Liver (tissue), 9 donors: ENCODE results near the gene FAM120C. TPM values are rescaled to one million over a fixed set of nuclear protein-coding genes. Genes with fewer than 3 reads are reported as not detected.

Experiments
- DNase-seq: peaks from one replicate; pipeline ENCODE4 v3.0.0-alpha.2; 2017; ENCODE audit warnings: low spot score
- H3K27ac ChIP-seq, 2 donors: one replicate each; pipeline ENCODE4 v1.7.0; 2013; ENCODE audit warnings: inconsistent platforms in 2 of 2, low read length in 2 of 2, control low read depth in 1 of 2, low read depth in 1 of 2, mild to moderate bottlenecking in 1 of 2
- H3K27me3 ChIP-seq, 4 donors: one replicate each; pipeline versions ENCODE4 v1.6.1 to v1.7.0; 2013; ENCODE audit warnings: low read length in 3 of 4, inconsistent platforms in 1 of 4, mild to moderate bottlenecking in 1 of 4, moderate library complexity in 1 of 4; ENCODE audit not compliant: control insufficient read depth in 4 of 4, insufficient read depth in 4 of 4
- H3K36me3 ChIP-seq, 4 donors: one replicate each; pipeline versions ENCODE4 v1.6.1 to v1.7.0; 2013; ENCODE audit warnings: low read length in 3 of 4, mild to moderate bottlenecking in 3 of 4, low read depth in 1 of 4, moderate library complexity in 1 of 4; ENCODE audit not compliant: control insufficient read depth in 4 of 4, insufficient read depth in 3 of 4
- H3K4me1 ChIP-seq, 4 donors: one replicate each; pipeline versions ENCODE4 v1.6.1 to v1.7.0; 2013; ENCODE audit warnings: low read length in 3 of 4, mild to moderate bottlenecking in 3 of 4, moderate library complexity in 1 of 4; ENCODE audit not compliant: control insufficient read depth in 4 of 4, insufficient read depth in 4 of 4
- H3K4me3 ChIP-seq, 3 donors: one replicate each; pipeline versions ENCODE4 v1.6.1 to v1.7.0; 2013; ENCODE audit warnings: low read length in 3 of 3, control low read depth in 1 of 3, low read depth in 1 of 3, mild to moderate bottlenecking in 1 of 3
- H3K9ac ChIP-seq, 2 donors: one replicate each; pipeline ENCODE4 v1.7.0; 2013; ENCODE audit warnings: low read length in 2 of 2, mild to moderate bottlenecking in 2 of 2, moderate library complexity in 2 of 2, control low read depth in 1 of 2, low read depth in 1 of 2
- H3K9me3 ChIP-seq, 4 donors: one replicate each; pipeline versions ENCODE4 v1.6.1 to v1.7.0; 2013; ENCODE audit warnings: low read length in 3 of 4; ENCODE audit not compliant: control insufficient read depth in 4 of 4
- ATF3 ChIP-seq: IDR thresholded peaks from 2 replicates; pipeline ENCODE4 v1.6.1; 2016; ENCODE audit warnings: antibody characterized with exemption
- GABPA ChIP-seq, 2 donors: IDR thresholded peaks in 1 of 2; conservative IDR thresholded peaks in 1 of 2; 2 replicates each; pipeline ENCODE4 v1.6.1; 2016; ENCODE audit warnings: antibody characterized with exemption in 2 of 2, mild to moderate bottlenecking in 1 of 2, moderate library complexity in 1 of 2
- MAX ChIP-seq: IDR thresholded peaks from 2 replicates; pipeline ENCODE4 v1.6.1; 2016; ENCODE audit warnings: antibody characterized with exemption
- NR2F2 ChIP-seq: IDR thresholded peaks from 2 replicates; pipeline ENCODE4 v1.6.1; 2016; ENCODE audit warnings: antibody characterized with exemption
- REST ChIP-seq: IDR thresholded peaks from 2 replicates; pipeline ENCODE4 v1.6.1; 2016; ENCODE audit warnings: antibody characterized with exemption, mild to moderate bottlenecking
- SP1 ChIP-seq: IDR thresholded peaks from 2 replicates; pipeline ENCODE4 v1.6.1; 2018; ENCODE audit warnings: antibody characterized with exemption, mild to moderate bottlenecking
- YY1 ChIP-seq: IDR thresholded peaks from 2 replicates; pipeline ENCODE4 v1.6.1; 2016; ENCODE audit warnings: antibody characterized with exemption, mild to moderate bottlenecking
- ZBTB33 ChIP-seq: IDR thresholded peaks from 2 replicates; pipeline ENCODE4 v1.6.1; 2016; ENCODE audit warnings: antibody characterized with exemption
- WGBS: extraction: QIAGEN DNeasy Blood & Tissue Kit; methylation state at CpG from one replicate; pipeline ENCODE4 v1.1.7; 2013; 5-methylcytosine and 5-hydroxymethylcytosine counted together
- polyA plus RNA-seq, 2 donors: library from polyadenylated mRNA; stranded (reverse) in 1 of 2; unstranded in 1 of 2; fragments of 200-250 nt in 1 of 2; fragments of >200 nt in 1 of 2; fragmentation: Nextera tagmentation in 1 of 2; extraction: Ambion mirVana in 1 of 2; gene quantifications; one replicate each; pipeline versions ENCODE4 v1.2.1 to v1.2.3, GENCODE V29; 2013 to 2015
- total RNA-seq, 2 donors: library from RNA; depleted of rRNA; stranded (reverse); fragments of >200 nt; gene quantifications; one replicate each; pipeline ENCODE4 v1.2.3, GENCODE V29; 2014
- donor health status: healthy.
- donor health status: healthy.
- donor health status: healthy.
- donor health status: healthy.
- donor health status: healthy.

FAM120C gene
- total and polyA plus RNA-seq, 4 donors = 1.8 to 3.7 (median 2.3) TPM

- Histone ChIP-seq H3K4me3 (peak overlapping the region; percentile 71 to 90 (median 78)), H3K27ac (peak overlapping the region; percentile 85 to 97), H3K9ac (peak overlapping the region; percentile 25 to 43), H3K36me3 (no peaks in the 10 kb centered on the region), H3K9me3 (no peaks in the 10 kb centered on the region), H3K27me3 (no peaks in the 10 kb centered on the region), H3K4me1 (peaks cover 5 to 16% (median 13%) of the 10 kb centered on the region in 4 donors)
- under 1% methylated on average over 36 of the region's 36 CpGs for WGBS
- TF ChIP-seq YY1 = peak; percentile 15
- no peak for TF ChIP-seq MAX
- TF ChIP-seq ATF3 = no peak
- TF ChIP-seq GABPA (IDR thresholded peaks at IDR 0.05 in 1 of 2, conservative IDR thresholded peaks at IDR 0.05 in 1 of 2) = peak; percentile 62 to 89
- peak; percentile 34 for DNase-seq
These were observed 725 bp downstream of the FAM120C start for GRCh38 chrX:54182194-54182863.

- no peak overlapping the region for H3K9ac ChIP-seq
- no peaks in the 10 kb centered on the region for H3K27me3 ChIP-seq
- no peak overlapping the region for H3K27ac ChIP-seq
- TF ChIP-seq SP1 (no peak), YY1 (no peak), ATF3 (no peak), ZBTB33 (no peak), NR2F2 (no peak), MAX (no peak), REST (no peak)
- H3K4me1 ChIP-seq = peaks cover 5 to 16% (median 13%) of the 10 kb centered on the region in 4 donors
- H3K4me3 ChIP-seq = peak overlapping the region; percentile 71 to 90 (median 78)
- 61% methylated on average over 4 of the region's 4 CpGs for WGBS
- H3K36me3 ChIP-seq = no peaks in the 10 kb centered on the region
- H3K9me3 ChIP-seq = no peaks in the 10 kb centered on the region
- DNase-seq = no peak
These were observed 1.7 kb downstream of the FAM120C start for GRCh38 chrX:54181202-54181953.
